GM19238 (cell line): ENCODE data around the gene MEF2D.

Source experiments
- DNase-seq: peaks from one replicate; pipeline ENCODE4 v3.0.0; 2011; ENCODE audit warnings: low spot score; ENCODE audit not compliant: insufficient read length

MEF2D gene

DNA sequence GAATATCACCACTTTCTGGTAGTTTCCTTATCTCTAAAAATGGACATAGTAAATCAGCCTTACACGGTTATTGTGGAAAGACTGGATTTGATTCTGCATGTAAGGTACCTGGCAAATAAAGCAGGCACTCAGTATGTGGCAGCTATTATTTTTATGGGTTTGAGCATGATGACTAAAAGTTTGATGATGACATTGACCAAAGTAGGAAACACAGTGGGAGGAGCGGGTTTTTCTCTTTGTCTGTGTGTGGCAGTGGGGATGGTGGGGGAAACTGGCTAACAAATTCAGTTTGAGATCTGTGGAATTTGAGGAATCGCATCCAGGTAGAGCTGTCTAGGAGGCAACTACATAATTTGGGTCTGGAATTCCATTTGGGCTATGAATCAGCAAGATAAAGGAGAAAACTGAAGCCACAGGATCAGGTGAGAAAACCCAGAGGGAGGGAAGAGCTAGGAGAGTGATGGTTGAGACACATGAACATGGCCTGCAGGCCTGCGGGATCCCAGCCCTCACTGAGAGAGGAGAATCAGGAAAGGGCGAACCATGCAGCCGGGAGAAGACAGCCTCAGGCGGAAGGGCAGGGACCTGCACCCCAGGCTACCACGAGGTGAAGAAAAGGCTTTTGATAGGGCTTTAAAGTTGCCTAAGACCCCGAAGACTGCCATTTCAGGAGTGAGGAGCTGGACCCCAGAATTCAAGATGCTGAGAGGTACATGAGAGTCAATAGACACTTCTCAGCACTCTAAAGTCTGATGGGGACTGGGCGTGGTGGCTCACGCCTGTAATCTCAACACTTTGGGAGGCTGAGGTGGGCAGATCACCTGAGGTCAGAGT lies 52.2 kb downstream of the MEF2D start:
- DNase-seq, result no peak

DNA sequence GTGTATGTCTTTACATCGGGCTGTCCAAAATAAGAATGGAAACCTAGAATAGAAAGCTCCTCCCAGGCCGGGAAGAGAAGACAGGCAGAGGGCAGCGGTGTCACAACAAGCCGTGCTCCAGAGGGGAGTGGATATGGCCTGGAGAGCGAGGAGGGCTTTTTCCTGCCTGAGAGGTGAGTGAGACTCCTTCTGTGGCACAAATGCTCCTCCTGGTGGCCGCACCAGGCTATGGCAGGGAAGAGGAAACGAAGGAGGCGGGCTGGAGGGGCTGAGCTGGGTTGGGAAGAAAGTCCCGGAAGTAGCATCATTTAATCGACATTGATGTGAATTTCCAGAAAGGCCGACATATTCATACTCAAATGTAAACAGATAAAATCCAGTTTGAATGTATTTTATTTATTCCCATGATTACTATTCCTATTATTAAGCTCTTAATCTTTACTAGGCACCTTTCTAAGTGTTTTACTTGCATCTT lies 54.7 kb downstream of the MEF2D start:
- peak; percentile 48 for DNase-seq

DNA sequence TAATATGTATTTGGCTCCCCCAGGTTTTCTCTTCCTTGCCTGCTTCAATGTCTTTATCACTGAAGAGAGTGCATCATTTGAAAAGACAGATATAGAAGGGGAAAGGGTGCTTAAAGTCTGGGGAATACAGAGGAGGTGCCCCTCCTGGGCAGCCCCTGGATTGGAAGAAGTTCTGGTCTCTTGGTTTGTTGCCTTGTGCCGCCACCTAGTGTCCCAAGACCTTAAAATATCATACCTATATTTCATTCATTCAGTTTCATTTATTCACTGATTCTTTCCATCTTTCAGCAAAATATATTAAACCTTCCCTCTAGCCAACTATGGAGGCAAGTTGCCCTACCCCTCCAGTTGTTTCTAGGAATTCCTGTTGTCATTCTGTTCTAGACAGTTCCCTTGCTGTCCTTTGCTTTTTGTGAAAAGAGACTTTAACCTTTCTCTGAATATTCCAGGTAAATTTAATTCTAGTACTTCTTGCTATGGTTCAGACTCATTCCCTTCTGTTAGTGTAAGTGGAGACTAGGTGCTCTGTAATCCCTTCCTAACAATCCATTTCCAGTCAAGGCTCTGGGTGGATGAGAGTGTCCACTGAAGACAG lies 56.1 kb downstream of the MEF2D start:
- no peak for DNase-seq

DNA sequence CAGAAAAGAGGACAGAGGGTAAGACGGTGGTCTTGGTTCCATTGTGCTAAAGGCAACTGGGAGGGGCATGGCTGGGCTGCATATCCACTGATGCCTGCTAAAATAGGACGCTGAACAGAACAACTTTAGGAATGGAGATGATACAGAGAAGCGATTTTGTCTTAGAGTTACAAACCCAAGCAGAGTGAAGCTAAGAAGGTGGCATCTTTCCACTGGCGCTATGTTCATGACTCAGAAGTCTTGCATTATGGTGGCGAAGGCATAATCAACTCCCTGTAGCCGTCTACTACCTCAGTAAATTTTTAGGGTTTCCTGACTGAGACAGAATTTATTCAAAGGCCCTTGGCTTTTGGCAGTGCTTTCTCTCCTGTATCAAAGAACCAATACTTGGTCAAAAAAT lies 57.3 kb downstream of the MEF2D start:
- no peak for DNase-seq

DNA sequence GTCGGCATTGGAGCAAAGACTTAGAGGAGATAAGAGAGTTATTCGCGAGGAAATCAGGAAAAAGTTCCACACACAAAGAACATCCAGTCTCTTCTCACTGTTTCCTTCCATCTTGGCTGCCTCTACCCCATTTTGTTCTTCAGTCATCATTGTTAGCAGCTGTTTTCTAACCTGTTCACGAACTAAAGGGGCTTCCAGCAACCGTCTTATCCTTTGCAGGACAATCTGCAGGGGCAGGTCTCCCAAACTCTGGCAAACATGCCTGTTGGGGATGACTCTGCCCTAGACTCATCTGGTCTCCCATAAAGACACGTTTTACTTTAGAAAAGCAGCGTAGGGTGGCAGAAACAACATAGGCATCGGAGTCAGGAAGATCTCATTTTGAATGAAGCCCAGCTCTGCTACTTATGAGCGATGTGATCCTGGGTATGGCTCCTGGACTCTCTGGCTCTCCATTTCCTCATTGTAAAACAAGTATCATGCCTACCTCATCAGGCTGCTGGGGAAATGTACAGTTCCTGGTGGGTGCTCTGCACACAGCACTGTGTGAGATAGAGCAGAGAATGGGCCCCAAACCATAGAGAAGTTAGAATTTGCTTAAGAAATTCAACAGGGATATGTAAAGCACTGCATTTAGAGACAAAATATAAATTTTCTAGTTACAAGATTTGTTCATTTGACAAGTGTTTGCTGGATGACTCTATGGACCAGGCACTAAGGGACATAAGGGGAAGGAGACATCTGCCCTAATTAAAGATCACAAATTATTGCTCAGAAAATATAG lies 59.7 kb downstream of the MEF2D start:
- no peak for DNase-seq

DNA sequence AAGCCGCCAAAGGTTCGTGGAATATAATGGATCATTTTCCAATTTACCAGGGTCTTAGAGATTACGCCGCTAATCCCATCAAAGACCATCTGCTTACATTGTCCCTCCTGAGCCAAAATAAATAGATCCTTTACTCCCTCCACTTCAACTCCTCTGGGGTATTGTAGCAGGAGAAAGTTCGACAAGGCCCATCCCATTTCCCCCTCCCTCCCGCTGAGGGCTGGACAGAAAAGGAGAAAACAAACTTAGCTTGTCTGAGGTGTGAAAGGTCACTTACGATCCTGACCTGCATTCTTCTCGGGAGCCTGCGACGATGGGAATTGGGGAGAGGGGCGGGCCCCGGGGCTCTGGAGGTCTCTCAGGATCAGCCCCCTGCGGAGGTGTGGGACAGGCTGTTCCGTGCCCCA lies 60.8 kb downstream of the MEF2D start:
- DNase-seq, result no peak

DNA sequence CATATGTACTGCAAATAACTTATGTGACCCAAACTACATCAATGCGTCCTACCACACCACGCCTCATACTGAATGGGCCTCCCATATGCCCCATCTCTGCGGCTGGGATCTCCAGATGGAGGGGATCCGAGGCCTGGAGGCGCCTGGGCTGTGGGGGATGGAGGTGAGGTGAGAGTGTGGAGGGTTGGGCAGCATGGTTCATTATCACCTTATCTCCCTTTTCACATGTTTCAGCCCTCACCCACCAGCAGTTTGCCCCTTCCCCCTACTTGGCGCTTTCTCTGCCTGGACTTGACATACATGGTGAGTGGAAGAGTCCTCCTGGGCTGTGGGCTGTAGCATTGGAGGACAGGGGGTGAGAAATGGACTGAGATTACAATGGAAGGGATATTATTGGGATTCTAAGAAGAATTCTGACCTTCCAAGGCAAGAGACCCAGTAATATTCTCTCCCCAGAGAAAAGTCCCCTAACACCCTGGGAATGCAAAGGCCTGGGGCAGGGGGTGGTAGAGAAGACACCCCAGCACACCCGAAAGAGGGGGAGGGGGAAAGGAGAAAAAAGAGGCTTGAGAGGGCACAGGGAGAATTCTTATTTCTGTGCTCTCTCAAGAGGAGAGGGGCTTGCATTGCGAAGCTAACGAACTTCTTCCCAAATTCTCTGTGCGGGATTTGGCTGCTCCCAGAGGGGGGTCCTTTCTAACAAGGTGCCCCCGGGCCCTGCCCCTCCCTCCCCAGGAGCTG lies 61.4 kb downstream of the MEF2D start:
- DNase-seq, result no peak

DNA sequence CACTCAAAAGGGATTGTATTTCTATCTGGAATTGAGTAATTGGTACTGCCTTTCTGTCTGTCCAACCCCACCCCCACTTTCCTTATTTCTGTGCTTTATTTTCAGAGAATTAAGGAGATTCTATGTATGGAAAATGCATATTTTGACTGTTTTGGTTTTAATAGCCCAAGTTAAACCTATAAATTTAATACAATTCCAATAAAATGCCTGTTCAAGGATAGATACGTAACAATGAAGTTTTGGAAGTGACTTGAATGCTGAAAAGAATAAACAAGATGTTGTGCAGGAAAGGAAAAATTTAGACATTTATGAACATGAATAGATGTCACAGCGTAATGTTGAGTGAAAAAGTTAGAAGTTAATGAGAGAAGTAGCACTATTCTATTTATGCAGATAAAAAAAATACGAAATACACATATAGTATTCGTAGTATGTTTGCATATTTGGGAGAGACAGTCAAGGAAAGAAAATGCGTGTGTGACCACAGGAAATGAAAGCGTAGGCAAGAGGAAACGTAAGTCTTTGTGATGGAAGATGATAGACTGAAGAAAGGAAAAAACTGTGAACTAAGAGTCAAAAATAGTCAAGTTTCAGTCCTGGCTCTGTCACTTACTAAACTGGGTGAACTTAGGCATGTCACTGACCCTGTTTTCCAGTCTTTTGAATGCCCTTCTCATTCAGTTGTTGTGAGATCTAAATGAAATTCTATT lies 62.1 kb downstream of the MEF2D start:
- no peak for DNase-seq

DNA sequence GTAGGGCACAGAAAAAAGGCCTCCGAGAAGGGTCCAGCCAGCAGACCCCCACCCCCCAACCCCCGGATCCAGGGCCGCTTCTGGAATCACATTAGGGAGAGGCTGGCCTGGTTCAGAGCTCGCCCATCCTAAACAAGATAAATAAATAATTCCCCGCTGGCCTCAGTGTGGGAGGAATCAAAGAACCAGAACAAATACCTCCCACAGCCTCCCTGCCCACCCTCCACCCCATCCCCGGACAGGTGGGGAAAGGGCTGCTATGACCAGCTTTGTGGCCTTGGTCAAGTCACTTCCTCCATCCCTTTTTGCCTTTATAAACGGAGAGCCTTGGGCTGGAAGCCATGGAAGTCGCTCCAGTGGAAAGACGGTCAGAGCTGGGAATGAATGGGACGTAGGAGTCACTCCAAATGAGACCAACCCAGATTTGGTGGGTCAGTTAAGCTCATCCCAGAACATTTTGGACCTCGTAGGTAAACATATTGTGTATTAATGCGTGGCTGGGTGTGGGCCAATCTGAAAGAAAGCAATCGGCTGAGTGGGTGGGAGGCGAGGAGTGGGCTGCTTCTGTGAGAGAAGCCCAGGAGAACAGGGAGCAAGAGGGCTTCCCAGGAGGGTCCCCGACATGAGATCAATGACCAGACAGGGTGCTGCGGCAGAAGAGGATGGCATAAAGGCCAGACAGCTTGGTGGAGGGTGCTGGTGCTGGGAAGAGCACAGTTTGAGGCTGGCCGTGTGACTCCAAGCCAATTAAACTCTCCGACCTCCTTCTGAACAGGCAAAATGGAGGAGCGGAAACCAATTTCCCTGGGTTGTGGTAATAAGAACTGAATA lies 63.3 kb downstream of the MEF2D start:
- DNase-seq, result no peak

DNA sequence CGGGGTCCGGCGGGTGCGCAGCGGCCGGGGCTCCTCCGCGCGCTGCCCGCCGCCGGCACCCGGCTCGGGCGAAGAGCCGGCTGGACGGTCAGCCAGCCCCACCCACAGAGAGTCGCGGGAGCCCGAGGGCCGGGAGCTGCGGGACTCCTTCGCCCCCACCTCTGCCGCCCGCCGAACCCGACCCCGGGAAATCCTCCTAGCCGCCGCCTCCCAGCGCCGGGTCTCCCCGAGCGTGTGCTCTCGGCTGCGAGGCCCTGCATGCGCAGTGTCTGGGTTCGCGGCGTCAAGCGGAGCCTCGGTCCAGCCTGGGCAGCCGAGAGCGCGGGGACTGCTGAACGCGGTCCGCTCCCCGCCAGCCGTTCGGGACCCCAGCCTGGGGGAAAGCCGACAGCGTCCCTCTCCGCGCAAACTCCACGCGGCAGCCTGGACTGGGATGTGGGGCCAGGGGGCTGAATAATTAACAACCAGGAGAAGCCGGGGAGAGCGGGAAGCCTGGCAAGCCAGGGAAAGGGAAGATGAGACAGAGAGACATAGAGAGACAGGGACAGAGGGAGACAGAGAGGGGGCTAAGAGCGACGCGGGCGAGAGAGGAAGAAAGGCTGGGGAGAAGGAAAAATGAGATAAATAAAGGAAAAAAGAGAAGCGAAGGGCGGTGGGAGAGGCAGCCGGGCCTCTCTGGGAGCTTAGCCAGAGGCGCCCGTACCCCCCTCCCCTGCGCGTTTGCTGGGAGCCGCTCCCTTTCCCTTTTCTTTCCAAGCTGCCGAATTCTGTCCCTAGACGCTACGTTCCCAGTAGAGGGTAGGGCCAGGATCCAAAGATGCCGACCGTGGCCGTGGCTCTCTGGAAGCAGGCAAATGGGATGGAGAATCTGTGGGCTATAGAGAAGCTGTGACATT lies 64.2 kb downstream of the MEF2D start:
- DNase-seq, result no peak

DNA sequence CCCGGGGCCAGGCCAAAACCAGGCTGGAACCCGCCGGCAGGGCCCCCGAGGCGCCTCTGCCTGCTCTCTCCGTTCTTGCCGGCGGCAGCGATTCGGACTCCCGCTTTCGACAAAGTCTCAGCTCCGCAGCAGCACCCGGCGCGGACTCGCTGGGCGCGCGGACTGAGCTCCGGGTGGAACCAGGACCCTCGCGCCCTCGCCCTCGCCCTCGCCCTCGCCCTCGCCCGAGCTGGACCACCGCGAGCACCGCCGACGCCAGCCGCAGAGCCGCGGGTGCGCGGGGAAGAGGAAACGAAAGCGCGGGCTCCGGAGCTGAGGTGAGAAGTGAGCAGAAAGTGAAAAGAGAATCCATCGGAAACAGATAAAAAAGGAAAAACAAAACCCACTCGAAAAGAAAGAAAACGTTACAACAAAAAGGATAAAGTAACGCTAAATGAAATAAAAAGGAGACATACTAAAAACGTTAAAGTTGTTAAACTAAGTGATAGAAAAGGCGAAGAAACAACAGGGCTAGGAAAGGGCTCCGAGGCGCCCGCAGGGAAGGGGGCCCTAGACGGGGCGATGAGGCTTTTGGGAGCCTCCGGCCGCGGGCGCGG lies 64.9 kb downstream of the MEF2D start:
- DNase-seq, result no peak

DNA sequence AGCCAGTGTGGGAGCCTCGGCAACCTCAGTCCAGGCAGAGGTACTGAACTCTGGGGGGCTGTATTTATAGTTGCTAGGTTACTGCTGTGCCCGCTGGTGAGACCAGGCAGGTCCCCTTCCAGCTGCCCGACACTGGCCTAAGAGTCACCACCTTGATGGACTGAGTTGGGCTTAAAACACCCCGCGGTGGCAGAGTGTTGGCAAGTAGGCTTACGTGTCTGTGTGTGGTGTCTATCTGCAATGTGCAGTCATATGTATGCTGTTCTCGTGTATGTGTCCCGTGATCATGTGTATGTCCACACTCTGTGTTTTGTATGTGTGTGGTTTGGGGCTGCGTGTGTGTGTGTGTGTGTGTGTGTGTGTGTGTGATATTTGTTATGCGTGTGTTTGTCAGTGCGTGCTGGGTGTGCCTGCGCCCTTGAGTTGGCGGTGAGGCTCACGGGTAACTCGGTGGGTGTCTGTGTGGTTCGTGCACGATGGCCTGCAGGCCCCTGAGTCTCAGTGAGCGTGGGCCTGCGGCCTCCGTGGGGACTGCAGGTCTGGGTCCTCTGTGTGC lies 65.5 kb downstream of the MEF2D start:
- no peak for DNase-seq

DNA sequence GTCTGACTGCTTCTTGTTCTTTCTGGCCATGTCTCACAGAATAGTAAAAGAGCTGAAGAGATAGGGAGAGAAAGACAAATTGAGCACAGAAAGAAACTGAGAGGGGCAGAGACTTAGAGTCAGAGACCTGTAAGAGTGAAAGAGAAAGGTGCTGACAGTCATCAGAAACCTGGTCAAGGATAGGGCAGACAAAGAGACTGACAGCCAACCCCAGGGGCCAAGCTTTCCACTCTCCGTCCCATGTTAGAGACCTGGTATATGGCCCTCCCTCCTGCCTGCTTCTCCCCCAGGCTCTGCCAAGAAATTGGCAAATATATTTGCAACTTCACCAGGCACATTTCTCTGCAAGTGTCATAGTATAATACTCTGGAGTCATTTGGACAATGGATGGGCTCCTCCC lies 67.0 kb downstream of the MEF2D start:
- DNase-seq, result no peak

DNA sequence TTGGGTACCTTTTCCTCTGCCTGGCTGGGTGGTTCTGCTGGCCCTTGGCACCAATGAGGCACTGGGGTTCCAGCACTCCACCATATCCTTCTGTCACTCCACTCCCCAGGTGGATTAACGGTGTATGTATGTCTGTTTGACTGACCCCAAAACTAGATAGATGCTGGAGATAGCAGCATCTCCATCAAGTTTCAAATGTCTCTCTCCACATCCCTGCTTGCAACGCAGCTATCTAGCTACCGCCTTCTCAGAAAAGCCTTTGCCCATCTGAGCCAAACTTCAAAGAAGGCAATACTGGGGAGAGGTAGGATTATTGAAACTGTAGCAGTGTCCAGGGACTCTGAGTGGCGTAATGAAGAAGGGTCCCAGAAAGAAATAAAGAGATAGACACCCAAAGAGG lies 67.5 kb downstream of the MEF2D start:
- DNase-seq, result no peak

DNA sequence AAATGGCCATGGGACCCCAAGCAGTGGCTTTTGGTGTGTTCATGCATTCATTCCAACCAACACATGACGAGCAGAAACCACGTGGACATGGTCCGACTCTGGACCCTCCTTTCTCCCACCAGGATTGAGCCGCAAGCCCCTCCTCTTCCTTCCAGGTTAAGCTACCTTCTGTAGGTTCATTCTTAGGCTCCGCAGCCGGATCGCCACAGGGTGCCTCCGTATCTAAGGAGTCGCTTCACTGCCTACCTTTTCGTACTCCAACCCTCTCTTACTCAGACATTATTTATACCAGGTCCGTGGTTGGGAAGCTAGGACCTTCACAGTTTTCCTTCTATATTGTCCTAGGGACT lies 67.9 kb downstream of the MEF2D start:
- DNase-seq, result no peak

DNA sequence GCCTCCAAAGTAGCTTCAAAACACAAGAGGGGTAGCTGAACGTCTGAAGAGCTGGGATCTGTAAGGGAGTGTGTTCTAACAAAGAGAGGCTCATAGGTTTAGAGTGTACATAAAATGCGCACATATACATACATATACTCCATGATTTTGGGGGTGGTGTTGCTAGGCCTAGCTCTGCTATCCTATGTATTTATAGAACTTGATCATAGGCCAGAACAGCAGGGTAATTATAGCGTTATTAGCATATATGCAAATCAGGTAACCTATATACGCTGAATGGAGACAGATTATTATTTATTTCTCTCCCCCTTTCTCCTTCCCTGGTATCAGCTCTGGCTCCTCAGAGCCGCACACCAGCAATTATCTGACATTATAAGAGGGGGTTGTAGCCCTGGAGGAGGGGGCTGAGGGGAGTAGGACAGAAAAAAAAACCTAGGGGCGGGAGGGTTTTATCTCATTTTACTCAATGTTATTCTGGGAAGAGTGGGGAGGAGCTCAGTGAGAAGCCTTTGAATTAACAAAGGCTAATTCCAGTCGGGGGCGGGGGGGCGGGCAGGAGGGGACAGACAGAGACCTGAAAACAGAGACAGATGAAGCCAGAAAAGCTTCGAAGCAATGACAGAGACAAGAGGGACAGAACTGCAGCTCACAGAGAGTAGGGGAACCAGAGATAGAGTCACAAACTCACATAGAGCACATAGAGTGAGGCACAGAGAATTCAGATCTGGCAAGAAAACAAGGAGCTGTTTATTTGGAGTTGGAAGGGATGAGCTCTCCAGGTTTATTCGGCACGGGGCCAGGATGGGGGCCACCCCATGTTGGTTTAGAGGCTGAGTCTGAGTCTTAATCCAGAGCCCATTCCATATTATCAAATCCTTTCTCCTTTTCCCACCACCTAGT lies 68.6 kb downstream of the MEF2D start:
- no peak for DNase-seq

DNA sequence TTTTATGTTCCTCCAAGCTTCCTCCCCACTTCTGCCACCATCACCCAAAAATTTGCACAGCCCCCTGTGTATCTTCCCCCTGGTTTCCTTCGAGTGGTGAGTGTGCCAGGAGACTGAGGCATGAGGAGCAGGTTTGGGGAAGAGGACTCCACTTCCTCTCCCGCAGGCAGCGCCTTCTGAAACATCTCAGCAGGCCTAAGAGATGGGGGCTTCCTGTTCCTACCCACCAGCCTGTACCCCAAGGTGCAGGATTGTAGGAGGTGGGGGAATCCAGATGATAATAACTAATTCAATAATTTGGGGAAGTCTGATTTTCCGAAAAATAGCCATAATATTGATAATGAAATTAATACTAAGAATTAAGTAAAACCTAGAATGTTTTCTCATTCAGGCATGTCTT lies 69.2 kb downstream of the MEF2D start:
- DNase-seq, result no peak
